Mammary epithelial cell (primary cell): ENCODE results near the gene FAM149B1.

ENCODE experiments used
- EZH2 ChIP-seq: IDR thresholded peaks from 2 replicates; pipeline ENCODE4 v1.6.1; 2012; ENCODE audit warnings: low read length, inconsistent platforms, borderline replicate concordance
- TF ChIP-seq, protein P1 (sequence below), 2 donors: IDR thresholded peaks in 1 of 2; conservative IDR thresholded peaks in 1 of 2; 2 replicates each; pipeline ENCODE4 v1.5.1; 2011 to 2012; ENCODE audit warnings: inconsistent platforms in 2 of 2, low read length in 2 of 2, mild to moderate bottlenecking in 2 of 2, control low read depth in 1 of 2, low read depth in 1 of 2; ENCODE audit not compliant: insufficient read depth in 1 of 2; ENCODE audit errors: extremely low read depth in 1 of 2

DNA sequence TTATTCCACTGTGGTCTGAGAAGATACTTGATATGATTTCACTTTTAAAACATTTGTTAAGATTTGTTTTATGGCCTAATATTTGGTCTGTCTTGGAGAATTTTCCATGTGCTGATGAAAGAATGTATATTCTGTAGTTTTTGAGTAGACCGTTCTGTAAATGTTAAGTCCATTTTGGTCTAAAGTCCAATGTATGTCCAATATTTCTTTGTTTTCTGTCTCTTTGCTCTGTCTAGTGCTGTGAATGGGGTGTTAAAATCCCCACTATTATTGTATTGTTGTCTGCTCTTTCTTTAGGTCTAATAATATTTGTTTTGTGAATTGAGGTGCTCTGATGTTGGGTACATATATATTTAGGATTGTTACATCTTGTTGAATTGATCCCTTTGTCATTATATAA, 47.8 kb downstream of the FAM149B1 start:
- TF ChIP-seq, protein P1, sequence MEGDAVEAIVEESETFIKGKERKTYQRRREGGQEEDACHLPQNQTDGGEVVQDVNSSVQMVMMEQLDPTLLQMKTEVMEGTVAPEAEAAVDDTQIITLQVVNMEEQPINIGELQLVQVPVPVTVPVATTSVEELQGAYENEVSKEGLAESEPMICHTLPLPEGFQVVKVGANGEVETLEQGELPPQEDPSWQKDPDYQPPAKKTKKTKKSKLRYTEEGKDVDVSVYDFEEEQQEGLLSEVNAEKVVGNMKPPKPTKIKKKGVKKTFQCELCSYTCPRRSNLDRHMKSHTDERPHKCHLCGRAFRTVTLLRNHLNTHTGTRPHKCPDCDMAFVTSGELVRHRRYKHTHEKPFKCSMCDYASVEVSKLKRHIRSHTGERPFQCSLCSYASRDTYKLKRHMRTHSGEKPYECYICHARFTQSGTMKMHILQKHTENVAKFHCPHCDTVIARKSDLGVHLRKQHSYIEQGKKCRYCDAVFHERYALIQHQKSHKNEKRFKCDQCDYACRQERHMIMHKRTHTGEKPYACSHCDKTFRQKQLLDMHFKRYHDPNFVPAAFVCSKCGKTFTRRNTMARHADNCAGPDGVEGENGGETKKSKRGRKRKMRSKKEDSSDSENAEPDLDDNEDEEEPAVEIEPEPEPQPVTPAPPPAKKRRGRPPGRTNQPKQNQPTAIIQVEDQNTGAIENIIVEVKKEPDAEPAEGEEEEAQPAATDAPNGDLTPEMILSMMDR (conservative IDR thresholded peaks at IDR 0.05 in 1 of 2, IDR thresholded peaks at IDR 0.05 in 1 of 2; ENCODE audit: extremely low read depth in 1 of 2, insufficient read depth in 1 of 2, low read depth in 1 of 2, low read length in 2 of 2) = no peak
- TF ChIP-seq EZH2 = no peak
